Measurements from ENCODE around the gene DDX54.

DDX54 gene, protein sequence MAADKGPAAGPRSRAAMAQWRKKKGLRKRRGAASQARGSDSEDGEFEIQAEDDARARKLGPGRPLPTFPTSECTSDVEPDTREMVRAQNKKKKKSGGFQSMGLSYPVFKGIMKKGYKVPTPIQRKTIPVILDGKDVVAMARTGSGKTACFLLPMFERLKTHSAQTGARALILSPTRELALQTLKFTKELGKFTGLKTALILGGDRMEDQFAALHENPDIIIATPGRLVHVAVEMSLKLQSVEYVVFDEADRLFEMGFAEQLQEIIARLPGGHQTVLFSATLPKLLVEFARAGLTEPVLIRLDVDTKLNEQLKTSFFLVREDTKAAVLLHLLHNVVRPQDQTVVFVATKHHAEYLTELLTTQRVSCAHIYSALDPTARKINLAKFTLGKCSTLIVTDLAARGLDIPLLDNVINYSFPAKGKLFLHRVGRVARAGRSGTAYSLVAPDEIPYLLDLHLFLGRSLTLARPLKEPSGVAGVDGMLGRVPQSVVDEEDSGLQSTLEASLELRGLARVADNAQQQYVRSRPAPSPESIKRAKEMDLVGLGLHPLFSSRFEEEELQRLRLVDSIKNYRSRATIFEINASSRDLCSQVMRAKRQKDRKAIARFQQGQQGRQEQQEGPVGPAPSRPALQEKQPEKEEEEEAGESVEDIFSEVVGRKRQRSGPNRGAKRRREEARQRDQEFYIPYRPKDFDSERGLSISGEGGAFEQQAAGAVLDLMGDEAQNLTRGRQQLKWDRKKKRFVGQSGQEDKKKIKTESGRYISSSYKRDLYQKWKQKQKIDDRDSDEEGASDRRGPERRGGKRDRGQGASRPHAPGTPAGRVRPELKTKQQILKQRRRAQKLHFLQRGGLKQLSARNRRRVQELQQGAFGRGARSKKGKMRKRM

DNA sequence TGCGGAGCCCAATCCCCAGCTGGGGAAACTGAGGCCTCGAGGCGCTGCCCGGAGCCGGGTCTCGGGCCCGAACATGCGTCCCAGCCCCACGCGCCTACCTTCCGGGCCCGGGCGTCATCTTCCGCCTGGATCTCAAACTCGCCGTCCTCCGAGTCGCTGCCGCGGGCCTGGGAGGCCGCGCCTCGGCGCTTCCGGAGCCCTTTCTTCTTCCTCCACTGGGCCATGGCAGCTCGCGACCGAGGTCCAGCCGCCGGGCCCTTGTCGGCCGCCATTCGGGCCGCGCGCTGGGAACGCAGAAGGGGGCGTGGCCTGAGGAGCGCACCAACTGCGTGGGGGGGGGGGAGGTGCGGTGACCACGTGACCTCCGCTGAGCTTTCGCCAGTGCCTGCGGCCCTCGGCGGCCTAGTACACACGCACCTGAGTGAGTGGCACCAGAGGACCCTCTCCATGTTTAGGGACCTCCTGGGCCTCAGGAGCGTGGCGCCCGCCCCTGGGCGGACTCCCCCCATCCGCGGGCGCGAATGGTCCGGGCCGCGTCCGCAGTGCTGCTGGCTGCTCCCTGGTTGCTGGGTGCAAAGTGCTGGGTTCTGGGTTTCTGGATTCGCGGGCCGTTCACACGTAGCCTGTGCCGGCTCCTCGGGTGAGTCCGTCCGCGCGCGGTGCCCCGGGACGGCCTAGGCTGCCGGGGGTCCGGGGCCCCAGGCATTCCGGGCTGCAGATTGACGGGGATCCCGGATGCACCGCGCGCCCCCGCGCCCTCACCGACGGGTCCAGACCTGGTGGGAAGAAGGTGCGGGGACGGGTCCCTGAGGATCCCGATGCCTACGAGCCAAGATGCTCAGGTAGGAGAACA, at the start of gene DDX54, which contains the start of gene RITA1:
Gene DDX54, minus strand, starts transcription at position 299 of the 853 bp plus-strand sequence. Its CDS starts 27 bp downstream, at position 272.
Gene RITA1, plus strand, starts transcription at position 542 of the 853 bp plus-strand sequence. CDS start 1,026 bp downstream, outside the sequence.
- in situ Hi-C loops (cut with MboI; ENCODE audit: low sequenced_read_pairs) = loop anchor here (25.0 kb wide), 2 partner anchors 227 to 727 kb away; partner anchors contain the start of genes SDS and SDSL

GRCh38 chr12:113234483-113234882, 49.2 kb upstream of the DDX54 start:
- in situ Hi-C loops (cut with MboI; ENCODE audit: low sequenced_read_pairs) = no loop called here

- in situ Hi-C loops (cut with MboI; ENCODE audit: low sequenced_read_pairs) = no loop called here
Observed at GRCh38 chr12:113233967-113234366, 48.7 kb upstream of the DDX54 start.

GRCh38 chr12:113232840-113233585, 47.7 kb upstream of the DDX54 start:
- in situ Hi-C loops (cut with MboI; ENCODE audit: low sequenced_read_pairs) = no loop called here

DNA sequence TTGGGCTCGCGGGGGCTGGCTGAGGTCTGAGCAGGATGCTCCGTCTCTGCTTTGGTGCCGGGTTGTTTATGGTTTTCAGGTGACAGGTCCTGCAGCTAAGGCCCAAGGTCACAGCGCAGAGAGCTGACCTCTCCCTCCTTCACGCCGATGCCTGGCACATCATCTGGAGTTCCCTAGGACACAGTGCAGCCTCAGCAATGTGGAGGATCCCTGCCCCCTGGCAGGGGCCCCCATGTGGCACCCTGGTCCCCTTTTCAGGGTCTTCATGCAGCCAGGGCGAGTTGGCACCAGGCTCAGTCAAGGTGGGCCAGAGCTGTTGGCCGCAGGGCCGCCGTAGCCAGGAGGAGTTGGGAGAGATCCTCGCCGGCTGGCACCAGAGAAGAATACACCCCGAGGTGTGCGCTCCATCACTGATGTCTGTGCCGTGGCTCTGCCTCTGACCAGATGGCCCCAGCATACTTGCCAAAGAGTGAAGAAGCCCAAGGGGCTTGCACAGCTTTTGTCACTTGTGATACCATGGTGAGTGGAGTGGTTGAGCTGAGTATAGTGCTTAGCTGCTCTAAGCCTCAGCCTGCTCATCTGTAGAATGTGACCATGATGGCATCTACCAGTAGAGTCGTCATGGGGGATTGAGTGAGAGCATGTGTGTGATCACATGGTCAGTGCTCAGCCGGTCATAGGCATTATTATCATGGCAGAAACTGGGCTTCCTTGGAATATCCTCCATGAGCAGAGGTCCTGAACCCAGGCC, 47.0 kb upstream of the DDX54 start:
- in situ Hi-C loops (cut with MboI; ENCODE audit: low sequenced_read_pairs) = no loop called here

- in situ Hi-C loops (cut with MboI; ENCODE audit: low sequenced_read_pairs) = no loop called here
Observed at GRCh38 chr12:113231235-113232088, 46.2 kb upstream of the DDX54 start.

DNA sequence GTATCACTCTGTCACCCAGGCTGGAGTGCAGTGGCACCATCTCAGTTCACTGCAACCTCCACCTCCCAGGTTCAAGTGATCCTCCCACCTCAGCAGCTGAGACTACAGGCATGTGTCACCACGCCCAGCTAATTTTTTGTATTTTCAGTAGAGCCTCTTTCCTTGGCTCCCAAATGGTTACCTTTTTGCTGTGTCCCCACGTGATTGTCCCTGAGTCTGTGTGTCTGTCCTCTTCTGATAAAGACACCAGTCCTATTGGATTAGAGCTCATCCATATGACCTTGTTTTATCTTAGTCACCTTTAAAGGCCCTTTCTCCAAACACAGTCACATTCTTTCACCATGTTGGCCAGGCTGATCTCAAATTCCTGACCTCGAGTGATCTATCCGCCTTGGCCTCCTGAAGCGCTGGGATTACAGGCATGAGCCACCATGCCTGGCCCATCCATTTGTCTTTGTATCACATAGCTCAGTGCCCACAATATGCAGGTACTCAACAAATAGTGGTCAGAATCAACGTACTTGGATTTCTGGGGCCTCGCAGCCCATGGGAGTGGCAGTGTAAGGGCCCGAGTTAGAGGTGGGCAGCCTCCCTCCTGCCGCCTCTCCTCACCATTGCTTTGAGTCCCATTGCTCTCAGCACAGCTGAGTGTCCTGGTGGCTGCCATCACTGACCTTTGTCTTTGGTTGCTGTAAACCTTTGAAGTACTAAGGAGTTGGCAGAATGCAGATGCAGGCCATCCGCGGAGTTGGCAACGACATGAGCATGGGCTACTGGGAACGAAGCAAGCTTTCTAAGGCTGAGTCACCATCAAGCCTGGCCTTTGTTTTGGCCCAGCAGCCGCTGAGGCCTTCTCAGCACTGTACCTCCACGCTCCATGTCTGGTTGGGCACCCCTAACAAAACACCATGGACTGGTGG, 45.3 kb upstream of the DDX54 start:
- in situ Hi-C loops (cut with MboI; ENCODE audit: low sequenced_read_pairs) = no loop called here

DNA sequence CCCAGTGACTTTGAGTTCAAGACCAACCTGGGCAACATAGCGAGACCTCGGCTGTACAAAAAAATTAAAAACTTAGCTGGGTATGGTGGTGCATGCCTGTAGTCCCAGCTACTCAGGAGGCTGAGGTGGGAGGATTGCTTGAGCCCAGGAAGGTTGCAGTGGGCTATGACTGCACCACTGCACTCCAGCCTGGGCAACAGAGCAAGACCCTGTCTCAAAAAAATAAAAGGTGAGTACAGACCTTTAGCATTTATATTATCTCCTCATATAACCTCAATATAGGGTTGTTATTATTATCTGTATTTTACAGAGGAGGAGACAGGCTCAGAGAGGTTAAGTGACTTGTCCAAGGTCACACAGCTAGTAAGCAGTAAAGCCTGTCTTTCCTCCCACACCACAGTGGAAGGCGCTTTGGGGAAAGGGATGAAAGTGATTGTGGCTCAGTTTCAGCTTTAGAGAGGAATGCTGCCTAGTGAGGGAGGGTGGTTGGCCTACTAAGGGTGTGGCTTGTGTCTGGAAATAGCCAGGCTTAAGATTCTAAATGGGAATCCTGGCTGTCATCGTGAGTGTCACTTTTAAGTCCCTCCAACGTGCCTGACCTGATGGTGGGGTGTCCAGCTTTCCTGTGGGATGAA, 43.2 kb upstream of the DDX54 start:
- in situ Hi-C loops (cut with MboI; ENCODE audit: low sequenced_read_pairs) = no loop called here

DNA sequence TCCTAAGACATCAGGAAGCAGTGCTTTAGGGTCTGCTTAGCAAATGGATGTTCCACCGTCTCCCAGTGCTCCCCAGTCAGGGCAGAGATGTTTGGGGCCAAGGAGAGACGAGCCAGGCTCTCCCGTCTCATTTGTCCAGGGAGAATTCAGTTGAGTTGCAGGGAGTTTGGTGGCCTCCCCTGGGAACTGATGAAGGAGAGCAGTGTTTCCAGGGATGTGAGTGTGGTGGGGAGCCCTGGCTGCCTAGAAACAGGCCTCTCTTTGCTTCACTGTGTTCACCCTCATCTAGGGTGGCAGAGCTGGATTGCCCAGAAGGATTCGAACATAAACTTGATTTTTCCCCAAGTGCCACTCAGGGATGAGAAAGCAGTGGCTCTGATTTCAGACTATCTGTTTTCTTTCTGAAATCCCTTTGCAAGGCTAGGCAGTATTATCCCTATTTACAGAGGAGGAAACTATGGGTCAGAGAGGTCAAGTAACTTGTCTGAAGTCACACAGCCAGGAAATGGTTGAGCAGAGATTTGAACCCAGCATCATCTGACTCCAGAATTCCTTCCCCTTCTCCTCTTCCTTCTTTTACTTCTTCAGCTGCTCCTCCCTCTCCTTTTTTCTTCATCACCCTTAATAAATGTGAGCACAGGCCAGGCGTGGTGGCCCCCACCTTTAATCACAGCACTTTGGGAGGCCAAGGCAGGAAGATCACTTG, 42.6 kb upstream of the DDX54 start:
- in situ Hi-C loops (cut with MboI; ENCODE audit: low sequenced_read_pairs) = no loop called here

GRCh38 chr12:113226696-113227568, 41.7 kb upstream of the DDX54 start:
- in situ Hi-C loops (cut with MboI; ENCODE audit: low sequenced_read_pairs) = no loop called here

- in situ Hi-C loops (cut with MboI; ENCODE audit: low sequenced_read_pairs) = no loop called here
Observed at GRCh38 chr12:113224955-113225354, 39.7 kb upstream of the DDX54 start.

DNA sequence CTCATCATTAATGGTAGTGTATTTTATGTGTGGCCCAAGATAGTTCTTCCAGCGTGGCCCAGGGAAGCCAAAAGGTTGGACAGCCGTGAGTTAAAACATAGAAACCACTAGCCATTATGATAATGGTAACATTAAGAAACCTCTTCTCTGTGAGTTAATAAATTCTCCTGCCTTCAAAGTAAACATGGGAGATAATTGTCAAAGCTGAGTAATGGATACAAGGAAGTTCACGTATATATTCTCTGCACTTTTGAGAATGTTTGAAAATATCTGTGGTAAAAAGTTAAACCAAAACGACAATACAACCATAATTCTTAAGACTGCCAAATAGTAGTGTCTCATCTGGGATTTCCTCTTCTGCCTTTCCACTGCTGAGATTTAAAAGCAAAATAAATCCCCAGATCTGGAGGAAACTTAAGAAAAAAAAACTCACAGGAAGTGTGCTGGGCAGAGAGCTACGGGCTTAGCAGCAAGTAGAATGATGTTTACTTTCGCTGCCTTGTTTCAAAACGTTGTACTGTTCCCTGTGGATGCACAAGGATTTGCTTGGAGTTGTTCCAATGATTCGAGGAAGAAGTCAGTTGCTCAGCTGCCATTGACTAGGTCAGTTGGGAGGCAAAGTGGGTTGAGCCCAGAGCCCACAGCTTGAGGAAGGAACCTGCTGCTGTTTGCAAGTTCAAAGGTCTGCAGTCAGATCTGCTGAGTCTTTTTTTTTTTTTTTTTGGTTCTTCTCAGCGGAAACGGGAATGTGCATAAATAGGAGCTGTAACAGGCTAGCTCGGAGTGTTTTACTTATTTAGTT, 37.7 kb upstream of the DDX54 start:
- in situ Hi-C loops (cut with MboI; ENCODE audit: low sequenced_read_pairs) = no loop called here

- in situ Hi-C loops (cut with MboI; ENCODE audit: low sequenced_read_pairs) = no loop called here
Observed at GRCh38 chr12:113221997-113222729, 36.9 kb upstream of the DDX54 start.
